8988T (cell line): ENCODE data around the gene PRKAR2A.

Experiments used
- DNase-seq: peaks from one replicate; pipeline ENCODE4 v3.0.0; 2011

PRKAR2A gene

DNA sequence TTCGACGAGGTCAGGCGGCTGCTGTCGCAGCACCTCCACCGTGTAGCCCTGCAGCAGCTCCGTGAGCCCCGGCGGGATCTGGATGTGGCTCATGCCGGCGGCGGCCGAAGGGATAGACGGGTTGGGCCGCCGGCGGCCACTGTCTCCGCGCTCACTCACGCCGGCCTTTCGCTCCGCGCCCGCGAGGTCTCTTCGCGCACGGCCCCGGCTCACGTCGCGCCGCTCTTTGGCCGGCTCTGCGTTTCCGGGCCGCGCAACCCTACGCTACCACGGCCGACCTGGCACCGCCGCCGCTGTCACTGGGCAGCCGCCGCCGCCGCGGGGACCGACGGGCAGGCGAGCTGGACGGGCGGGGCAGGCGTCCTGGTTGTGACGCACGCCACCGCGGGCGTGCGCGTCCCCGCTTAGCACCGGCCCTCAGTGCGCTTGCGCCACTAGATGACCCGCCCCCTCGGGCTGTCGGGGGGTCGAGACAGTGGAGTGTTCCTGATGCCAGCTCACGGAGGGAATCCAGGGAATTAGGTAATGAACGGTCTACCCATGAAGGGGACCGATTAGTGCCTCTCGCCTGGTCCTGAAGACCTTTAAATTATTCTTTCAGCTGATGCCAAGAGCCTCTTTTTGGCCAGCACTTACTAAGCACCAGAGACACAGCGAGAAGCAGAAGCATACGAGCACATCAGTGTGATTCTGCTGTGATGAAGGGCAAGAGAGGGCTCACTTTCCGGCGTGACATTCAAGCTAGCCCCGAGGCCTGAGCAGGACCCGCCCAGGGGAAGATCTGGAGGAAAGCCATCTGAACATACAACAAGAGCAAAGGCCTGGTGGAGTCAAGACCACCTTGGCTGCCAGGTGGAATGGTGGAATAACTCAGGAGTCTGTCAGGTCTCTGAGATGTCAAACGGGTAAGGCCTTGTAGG, at the start of gene PRKAR2A:
PRKAR2A (minus strand) TSS at position 371 of the 920 bp plus-strand sequence; CDS start at position 93, 278 bp downstream.
- peak; percentile 96 for DNase-seq

DNA sequence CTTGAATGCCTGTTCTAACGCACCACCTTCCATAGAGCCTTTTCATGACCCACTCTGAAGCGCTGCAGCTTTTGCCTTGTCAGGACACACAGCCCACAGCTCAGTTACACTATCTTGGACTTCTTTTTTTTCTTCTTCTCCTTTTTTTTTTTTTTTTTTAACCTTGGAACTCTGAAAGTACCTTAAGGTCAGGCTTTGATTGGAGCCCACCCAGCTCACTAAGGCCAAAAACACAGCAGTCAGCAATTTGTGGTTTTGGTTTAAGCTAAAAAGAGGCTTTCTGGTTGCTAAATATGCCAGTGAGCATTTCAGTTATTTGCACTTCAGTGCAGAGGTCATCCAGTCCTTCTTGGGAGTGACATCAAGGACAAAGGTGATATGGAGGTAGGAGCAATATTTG, 49.3 kb upstream of the PRKAR2A start:
- no peak for DNase-seq

DNA sequence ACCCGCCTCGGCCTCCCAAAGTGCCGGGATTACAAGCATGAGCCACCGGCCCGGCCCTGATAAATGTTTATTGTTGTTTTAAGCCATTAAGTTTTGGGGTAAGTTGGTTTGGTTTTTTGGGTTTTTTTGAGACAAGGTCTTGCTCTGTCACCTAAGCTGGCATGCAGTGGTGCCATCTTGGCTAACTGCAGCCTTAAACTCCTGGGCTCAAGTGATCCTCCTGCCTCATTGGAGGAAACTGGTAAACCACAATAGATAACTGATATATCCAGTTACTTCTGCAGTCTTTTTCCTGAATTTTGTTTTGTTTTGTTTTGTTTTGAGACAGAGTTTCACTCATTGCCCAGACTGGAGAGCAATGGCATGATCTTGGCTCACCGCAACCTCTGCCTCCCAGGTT, 46.8 kb upstream of the PRKAR2A start:
- no peak for DNase-seq

DNA sequence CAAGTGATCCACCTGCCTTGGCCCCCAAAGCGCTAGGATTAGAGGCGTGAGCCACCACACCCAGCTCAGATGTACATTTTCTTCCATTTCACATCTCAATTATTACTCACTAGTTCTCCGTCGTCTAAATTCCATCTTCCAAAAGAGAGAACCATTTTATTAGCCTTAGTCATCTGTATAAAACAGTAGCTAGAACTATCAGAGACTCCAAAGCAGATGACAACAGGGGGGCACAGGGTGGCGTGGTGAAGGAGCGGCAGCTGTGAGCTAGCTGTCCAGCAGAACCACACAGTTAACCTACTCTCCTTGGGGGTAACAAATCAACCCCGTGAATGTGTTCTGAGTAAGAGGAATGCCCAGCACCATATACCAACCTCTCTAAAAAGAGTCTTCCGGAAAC, 43.9 kb upstream of the PRKAR2A start:
- no peak for DNase-seq

GRCh38 chr3:48885753-48886152, 38.1 kb upstream of the PRKAR2A start:
- DNase-seq, result no peak

DNA sequence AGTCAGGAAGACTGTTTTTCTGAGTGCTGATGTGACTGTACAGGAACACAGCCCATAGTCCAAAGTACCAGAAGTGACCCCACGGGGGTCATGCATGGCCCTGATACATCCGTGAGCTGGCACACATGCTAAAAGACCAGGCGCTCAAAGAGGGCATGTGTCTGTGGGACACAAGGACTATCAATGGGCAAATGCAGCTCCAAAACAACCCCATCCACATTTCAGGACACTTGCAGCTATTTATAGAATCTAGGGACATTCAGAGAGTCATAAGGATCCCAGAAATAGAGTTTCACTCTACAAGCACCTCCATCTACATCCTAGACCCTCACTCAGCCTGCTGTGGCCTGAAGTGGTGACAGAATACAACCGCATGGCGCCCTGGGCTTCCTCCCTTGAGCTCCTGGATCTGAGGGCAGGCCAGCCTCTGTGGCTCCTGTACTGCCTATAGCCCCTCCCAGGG, 34.0 kb upstream of the PRKAR2A start:
- DNase-seq, result no peak

DNA sequence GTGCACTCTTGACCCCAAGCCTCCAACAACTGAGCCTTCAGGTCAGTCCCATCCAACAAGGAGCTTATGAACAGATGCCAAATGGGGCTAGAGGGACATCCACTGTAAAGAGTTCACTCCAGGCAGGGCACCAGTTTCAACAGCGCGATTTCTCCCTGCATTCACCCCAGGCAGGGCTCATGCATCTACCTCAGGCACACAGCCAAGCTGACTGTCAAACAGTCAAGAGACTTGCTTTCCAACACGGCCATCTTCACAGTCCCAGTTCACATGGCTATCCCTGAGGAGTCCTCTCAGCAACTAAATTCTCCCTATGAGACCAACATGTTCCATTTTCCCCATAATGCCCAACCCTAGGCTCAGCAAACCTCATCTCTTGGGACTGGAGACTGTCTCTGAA, 33.3 kb upstream of the PRKAR2A start:
- DNase-seq, result no peak

DNA sequence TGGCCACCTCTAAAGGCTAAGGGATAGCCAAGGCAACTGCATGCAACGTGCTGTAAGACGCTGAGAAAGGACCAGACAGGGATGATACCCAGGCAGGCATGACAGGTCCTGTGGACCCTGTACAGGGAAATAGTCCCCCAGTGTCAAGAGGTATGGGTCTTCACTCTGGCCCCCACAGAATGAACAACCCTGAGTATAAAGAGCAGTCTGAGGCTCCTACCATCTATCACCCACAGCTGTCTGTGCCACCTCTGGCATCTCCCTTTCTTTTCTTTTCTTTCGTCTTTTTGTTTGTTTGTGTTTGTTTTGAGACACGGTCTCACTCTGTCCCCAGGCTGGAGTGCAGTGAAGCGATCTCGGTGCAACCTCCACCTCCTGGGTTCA, 32.3 kb upstream of the PRKAR2A start:
- no peak for DNase-seq

- no peak for DNase-seq
Measured at GRCh38 chr3:48879307-48879993, 31.8 kb upstream of the PRKAR2A start.

DNA sequence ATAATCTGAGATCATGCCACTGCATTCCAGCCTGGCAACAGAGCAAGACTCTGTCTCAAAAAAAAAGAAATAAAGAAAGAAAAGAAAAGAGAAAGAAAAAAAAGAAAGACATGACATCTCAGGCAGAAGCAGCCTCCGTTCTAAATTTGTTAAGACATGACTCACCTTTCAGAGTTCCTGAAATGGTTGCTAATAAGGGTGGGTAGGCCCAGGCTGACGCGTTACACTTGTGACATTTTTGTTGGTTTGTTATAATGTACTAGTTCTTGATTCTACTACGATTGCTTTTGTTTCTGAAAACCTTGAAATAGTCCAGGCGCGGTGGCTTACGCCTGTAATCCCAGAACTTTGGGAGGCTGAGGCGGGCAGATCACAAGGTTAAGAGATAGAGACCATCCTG, 30.0 kb upstream of the PRKAR2A start:
- no peak for DNase-seq

- DNase-seq, result no peak
Measured at GRCh38 chr3:48863122-48863521, 15.4 kb upstream of the PRKAR2A start.

DNA sequence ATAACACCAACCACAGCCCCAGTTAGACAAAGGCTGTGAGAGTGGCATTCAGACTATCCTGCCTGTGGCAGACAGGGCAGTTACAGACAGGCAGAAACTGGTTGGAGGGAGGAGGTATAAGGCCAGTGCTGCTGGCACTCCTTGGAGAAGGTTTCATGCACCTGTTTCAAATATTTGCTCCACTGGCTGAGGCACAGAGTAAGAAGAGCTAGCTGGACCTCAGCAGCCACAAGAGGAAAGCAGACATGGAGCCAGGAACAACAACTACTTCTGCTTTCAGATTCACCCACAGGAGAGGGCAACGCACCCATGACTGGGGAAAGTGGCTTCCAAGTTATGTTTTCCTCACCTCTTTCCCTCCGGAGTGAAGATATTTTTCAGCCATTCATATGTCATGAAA, 11.5 kb upstream of the PRKAR2A start:
- DNase-seq, result no peak

GRCh38 chr3:48858709-48859108, 11.0 kb upstream of the PRKAR2A start:
- no peak for DNase-seq

GRCh38 chr3:48857641-48858040, 10.0 kb upstream of the PRKAR2A start:
- no peak for DNase-seq

DNA sequence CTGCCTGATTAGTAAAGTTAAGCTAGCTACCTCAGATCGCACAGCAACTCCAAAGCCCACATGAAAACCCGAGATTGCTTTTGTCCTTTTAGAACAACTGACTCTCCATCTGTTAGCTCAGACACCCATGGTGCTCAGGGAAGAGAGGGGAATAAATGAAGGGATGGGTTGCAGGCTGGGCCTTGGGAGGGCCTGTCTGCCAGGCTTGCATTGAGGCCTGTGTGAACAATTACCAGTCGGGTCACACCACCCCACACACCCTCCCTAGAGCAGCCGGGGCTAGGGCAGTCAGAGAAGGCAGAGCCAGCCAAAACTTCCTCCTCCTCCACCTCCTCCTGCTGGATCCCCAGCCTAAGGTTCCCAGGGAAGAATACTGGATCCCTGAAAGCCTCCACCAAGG, 8.8 kb upstream of the PRKAR2A start:
- DNase-seq, result no peak

- DNase-seq, result no peak
Measured at GRCh38 chr3:48855681-48856447, 8.2 kb upstream of the PRKAR2A start.

DNA sequence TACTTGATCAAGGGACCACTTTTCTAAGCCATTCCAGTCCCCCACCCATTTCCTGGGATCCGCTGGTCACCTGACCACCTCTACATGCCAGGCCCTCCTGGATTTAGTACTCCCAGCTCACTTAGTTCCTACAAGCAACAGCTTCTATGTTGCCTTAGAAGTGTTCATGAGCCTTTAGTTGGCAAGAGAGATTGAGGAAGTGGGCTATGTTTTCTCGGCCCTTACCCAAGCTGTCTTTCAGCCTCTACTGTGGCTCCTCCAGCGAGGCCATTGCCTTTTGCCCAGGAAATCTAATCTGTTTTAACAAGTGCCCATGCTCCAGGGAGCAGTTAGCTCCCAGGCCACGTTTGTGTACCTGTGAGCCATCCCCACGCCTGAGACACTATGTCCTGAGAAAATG, 4.5 kb upstream of the PRKAR2A start:
- no peak for DNase-seq

GRCh38 chr3:48851407-48851806, 3.7 kb upstream of the PRKAR2A start:
- no peak for DNase-seq

DNA sequence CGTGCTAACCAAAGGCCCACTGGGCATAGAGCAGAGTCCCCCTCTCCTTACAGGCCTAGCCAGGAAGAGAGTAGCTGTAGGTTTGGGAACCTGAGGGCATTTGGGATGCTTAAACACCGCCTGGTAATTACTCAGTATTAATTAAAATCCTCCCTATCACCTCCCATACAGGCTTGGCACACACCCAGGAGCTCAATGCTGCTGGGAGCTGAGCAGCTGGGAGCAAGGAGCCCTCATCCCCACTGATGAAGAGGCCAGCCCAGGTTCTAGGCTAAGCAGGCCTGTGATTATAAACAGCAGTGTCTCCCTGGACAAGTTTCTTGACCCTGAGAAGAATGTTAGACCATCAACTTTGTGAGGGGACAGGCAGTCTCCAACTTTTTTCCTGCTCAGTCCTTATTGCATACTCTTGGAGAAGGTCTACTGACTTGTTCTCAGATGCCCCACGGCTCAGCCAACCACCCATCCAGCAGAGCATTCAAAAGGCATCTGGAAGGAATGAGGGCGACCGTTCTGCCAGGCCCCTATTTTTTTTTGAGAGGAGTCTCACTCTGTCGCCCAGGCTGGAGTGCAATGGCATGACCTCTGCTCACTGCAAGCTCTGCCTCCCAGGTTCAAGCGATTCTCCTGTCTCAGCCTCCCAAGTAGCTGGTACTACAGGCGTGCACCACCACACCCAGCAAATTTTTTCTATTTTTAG, 1.3 kb upstream of the PRKAR2A start:
- DNase-seq, result no peak

DNA sequence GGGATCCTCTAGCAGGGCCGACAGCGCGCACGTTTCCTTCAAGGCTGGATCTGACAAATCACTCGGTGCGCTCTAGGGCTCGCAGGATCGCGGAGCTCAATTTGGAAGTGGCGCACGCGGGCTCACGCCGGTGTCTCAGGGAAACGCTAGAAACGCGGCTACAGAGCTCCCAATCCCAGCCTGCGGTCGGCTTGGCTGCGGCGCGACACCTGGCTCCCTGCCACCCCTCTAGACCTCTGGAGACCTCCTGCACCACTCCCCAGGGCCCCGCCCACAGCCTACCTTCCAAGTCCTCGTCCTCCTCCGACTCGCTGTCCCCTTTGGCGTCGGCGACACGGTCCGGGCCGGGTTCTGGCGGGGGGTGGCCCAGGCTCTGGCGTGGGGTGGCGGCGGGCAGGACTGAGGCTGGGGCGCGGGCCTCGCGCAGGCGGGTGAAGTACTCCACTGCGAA, 596 bp downstream of the PRKAR2A start:
- DNase-seq, result peak; percentile 66

- DNase-seq, result no peak
Measured at GRCh38 chr3:48845170-48845569, 2.5 kb downstream of the PRKAR2A start.

- DNase-seq, result no peak
Measured at GRCh38 chr3:48837163-48837562, 10.5 kb downstream of the PRKAR2A start.
